ENCODE measurements around the gene B3GAT3. TPM values are rescaled to one million over a fixed set of nuclear protein-coding genes. Genes with fewer than 3 reads are reported as not detected.

B3GAT3 gene
- total RNA-seq, 4 donors from 2014 or later: 20.3 to 33.3 (median 22.1) TPM

DNA sequence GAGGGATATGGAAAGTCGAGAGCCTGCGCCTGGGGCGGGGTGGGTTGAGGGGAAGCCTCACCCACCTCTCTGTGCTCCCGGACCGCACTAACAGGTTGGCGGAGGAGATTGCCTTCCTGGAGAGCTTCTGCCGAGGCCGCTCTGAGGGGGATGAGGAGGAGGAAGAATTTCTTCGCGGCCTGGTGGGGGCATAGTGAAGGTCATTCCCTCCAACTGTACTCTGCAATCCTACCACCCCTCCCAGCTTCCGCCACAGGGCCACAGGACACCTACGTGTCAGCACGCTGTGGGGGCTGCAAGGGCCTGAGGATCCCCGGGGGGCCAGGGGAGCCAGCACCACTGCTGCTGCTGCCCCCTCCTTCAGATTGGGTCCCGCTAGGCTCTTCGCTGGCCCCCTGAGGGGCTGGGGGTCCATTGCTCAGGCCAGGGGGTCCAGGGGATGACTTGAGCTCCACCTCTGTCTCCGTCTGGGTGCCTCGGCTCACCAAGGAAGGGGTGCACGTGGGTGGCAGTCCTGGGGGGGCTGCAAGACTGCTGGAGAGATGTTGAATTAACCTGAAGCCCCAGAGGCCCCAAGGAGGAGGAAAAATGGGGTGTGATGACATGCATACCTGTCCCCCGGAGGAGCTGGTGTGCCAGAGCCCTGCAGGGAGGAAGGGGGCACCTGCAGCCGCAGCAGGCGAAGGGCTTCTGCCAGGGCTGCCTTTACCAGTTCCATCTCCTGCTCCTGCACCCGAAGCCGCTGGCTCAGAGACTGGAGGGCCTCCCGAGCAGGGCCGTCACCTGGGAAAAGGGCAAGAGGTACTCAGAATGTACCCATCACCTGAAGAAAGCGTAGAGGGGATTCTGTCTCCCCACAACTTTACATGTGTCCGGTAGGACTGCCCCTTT lies 10.7 kb downstream of the B3GAT3 start:
- 65% methylated on average over 21 of the region's 28 CpGs for WGBS
- Histone ChIP-seq H3K27me3 (no peaks in the 10 kb centered on the region), H3K4me3 (peak overlapping the region; percentile 70 to 97 (median 83)), H3K9me3 (no peaks in the 10 kb centered on the region), H3K36me3 (peaks cover 5 to 68% (median 53%) of the 10 kb centered on the region in 4 donors), H3K4me1 (peaks cover 24 to 48% (median 37%) of the 10 kb centered on the region in 4 donors), H3K27ac (replicated peaks in 1 of 4) (peak overlapping the region; percentile 91 to 99 (median 96))
- TF ChIP-seq EP300 (IDR thresholded peaks at IDR 0.05) (no peak), POLR2A (IDR thresholded peaks at IDR 0.05; ENCODE audit: low read depth) (no peak), POLR2AphosphoS5 (IDR thresholded peaks at IDR 0.05) (no peak)
- TF ChIP-seq, protein P1, sequence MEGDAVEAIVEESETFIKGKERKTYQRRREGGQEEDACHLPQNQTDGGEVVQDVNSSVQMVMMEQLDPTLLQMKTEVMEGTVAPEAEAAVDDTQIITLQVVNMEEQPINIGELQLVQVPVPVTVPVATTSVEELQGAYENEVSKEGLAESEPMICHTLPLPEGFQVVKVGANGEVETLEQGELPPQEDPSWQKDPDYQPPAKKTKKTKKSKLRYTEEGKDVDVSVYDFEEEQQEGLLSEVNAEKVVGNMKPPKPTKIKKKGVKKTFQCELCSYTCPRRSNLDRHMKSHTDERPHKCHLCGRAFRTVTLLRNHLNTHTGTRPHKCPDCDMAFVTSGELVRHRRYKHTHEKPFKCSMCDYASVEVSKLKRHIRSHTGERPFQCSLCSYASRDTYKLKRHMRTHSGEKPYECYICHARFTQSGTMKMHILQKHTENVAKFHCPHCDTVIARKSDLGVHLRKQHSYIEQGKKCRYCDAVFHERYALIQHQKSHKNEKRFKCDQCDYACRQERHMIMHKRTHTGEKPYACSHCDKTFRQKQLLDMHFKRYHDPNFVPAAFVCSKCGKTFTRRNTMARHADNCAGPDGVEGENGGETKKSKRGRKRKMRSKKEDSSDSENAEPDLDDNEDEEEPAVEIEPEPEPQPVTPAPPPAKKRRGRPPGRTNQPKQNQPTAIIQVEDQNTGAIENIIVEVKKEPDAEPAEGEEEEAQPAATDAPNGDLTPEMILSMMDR (IDR thresholded peaks at IDR 0.05): no peak
- intact Hi-C loops (cut with DNase I): no loop called here
- DNase-seq (ENCODE audit: extremely low spot score): no peak

DNA sequence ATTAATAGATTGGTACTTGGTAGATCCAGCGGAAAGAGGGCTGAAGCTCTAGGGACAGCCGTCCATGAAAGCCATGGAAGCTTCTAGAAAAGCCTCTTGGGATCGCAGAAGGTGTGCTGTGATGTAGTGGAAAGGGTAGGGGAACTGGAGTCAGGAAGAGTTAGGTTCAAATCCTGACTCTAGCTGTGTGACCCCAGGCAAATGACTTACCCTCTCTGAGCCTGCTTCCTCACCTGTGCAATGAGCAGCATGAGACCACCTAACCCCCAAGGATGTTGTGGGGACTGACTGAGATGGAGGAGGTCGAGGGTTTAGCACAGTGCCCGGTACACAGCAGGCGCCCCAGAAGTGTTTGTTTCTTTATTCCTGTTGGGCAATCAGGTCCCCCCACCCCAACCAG lies 11.4 kb downstream of the B3GAT3 start:
- Histone ChIP-seq H3K27me3 (no peaks in the 10 kb centered on the region), H3K9me3 (no peaks in the 10 kb centered on the region), H3K4me1 (peaks cover 24 to 48% (median 37%) of the 10 kb centered on the region in 4 donors), H3K36me3 (peaks cover 10 to 68% (median 54%) of the 10 kb centered on the region in 4 donors), H3K27ac (replicated peaks in 1 of 4) (no peak overlapping the region), H3K4me3 (no peak overlapping the region)
- WGBS: 87% methylated on average over 3 of the region's 6 CpGs
- intact Hi-C loops (cut with DNase I): no loop called here
- DNase-seq (ENCODE audit: extremely low spot score): no peak
- TF ChIP-seq POLR2AphosphoS5 (IDR thresholded peaks at IDR 0.05): no peak
- TF ChIP-seq, protein P1 (IDR thresholded peaks at IDR 0.05): no peak
- no peak for TF ChIP-seq EP300 (IDR thresholded peaks at IDR 0.05)
- no peak for TF ChIP-seq POLR2A (IDR thresholded peaks at IDR 0.05; ENCODE audit: low read depth)

DNA sequence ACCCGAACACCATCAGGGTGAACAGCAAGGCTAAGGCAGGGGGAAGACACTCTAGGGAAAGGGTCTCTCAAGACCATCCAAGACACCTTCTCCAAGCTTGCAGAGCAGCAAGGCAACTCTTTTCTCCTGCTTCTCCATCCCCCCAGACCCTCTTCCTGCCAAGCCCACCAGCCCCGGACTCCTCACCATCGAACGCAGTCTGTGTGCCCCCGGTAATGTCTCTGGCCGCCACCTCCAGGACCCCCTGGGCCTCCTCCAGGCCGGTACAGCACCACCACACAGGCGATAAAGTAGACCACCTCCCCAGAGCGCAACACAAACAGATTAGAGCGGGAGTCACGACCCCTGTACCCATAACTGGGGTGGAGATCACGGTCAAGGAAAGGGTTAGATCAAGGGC lies 13.0 kb downstream of the B3GAT3 start:
- over 99% methylated on average over 12 of the region's 12 CpGs for WGBS
- H3K27ac ChIP-seq (replicated peaks in 1 of 4): no peak overlapping the region
- H3K4me1 ChIP-seq: peaks cover 24 to 52% (median 37%) of the 10 kb centered on the region in 4 donors
- H3K27me3 ChIP-seq: no peaks in the 10 kb centered on the region
- TF ChIP-seq, protein P1 (IDR thresholded peaks at IDR 0.05): no peak
- TF ChIP-seq POLR2AphosphoS5 (IDR thresholded peaks at IDR 0.05): no peak
- TF ChIP-seq POLR2A (IDR thresholded peaks at IDR 0.05; ENCODE audit: low read depth): no peak
- no peak for TF ChIP-seq EP300 (IDR thresholded peaks at IDR 0.05)
- intact Hi-C loops (cut with DNase I): no loop called here
- no peaks in the 10 kb centered on the region for H3K9me3 ChIP-seq
- H3K36me3 ChIP-seq: peaks cover 13 to 73% (median 59%) of the 10 kb centered on the region in 4 donors
- H3K4me3 ChIP-seq: no peak overlapping the region
- no peak for DNase-seq (ENCODE audit: extremely low spot score)

DNA sequence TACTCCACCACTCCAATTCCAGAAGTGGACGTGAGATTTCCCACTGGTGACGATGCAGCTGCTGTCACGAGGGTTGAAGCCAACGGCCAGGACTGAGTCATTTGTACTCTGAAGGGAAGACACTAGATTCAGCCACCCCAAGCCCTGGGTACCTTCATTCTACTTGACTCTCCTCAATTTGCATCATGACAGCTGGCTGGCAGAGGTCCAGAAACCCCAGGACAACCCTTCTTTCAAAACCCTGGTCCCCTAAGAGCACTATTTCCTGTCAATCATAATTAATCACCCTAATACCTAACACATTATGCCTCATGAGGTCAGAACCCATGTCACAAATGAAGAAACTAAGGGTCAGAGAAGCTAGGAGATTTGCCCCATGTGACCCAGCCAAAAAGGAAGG lies 14.1 kb downstream of the B3GAT3 start:
- no peak overlapping the region for H3K27ac ChIP-seq (replicated peaks in 1 of 4)
- no peak overlapping the region for H3K4me3 ChIP-seq
- intact Hi-C loops (cut with DNase I): no loop called here
- H3K9me3 ChIP-seq: no peaks in the 10 kb centered on the region
- peaks cover 13 to 73% (median 60%) of the 10 kb centered on the region in 4 donors for H3K36me3 ChIP-seq
- no peaks in the 10 kb centered on the region for H3K27me3 ChIP-seq
- no peak for DNase-seq (ENCODE audit: extremely low spot score)
- TF ChIP-seq POLR2AphosphoS5 (IDR thresholded peaks at IDR 0.05): no peak
- TF ChIP-seq EP300 (IDR thresholded peaks at IDR 0.05): no peak
- TF ChIP-seq, protein P1 (IDR thresholded peaks at IDR 0.05): no peak
- TF ChIP-seq POLR2A (IDR thresholded peaks at IDR 0.05; ENCODE audit: low read depth): no peak
- H3K4me1 ChIP-seq: peaks cover 24 to 51% (median 35%) of the 10 kb centered on the region in 4 donors
- WGBS: 73% methylated on average over 4 of the region's 4 CpGs

All from esophagus muscularis mucosa (tissue), 4 donors.